Stimulated activated CD4-positive, alpha-beta T cell treated with anti-CD3 and anti-CD28 coated beads, Interleukin-4, amount 100 ng/mL, for 1 hour (primary cell): Measurements from ENCODE around the gene TMEM30A.
A peak's percentile ranks its signal among the peaks of the same experiment; 100 is the strongest.

Experiments
- DNase-seq: peaks from one replicate; pipeline ENCODE4 v3.0.0-alpha.2; 2020

TMEM30A gene

GRCh38 chr6:75211920-75212590 is 72.5 kb downstream of the TMEM30A start:
- no peak for DNase-seq

- no peak for DNase-seq
Observed at GRCh38 chr6:75210885-75211739, 73.5 kb downstream of the TMEM30A start.

- no peak for DNase-seq
Observed at GRCh38 chr6:75209184-75209723, 75.3 kb downstream of the TMEM30A start.

GRCh38 chr6:75208298-75209183 is 76.1 kb downstream of the TMEM30A start:
- peak; percentile 80 for DNase-seq

- DNase-seq: no peak
Observed at GRCh38 chr6:75206576-75207342, 77.8 kb downstream of the TMEM30A start.

- no peak for DNase-seq
Observed at GRCh38 chr6:75205776-75206575, 78.6 kb downstream of the TMEM30A start, which contains the start of gene COL12A1. Gene COL12A1 (minus strand): TSS chr6:75206053. CDS start chr6:75202792, 3,261 bp downstream.

GRCh38 chr6:75204959-75205775 is 79.4 kb downstream of the TMEM30A start:
- DNase-seq: no peak

GRCh38 chr6:75204217-75204958 is 80.2 kb downstream of the TMEM30A start:
- peak; percentile 30 for DNase-seq

- DNase-seq: no peak
Observed at GRCh38 chr6:75203721-75204120, 80.9 kb downstream of the TMEM30A start.
